OCI-LY3 (cell line): ENCODE data around the gene BEND5.

Source experiments
- EZH2phosphoT487 ChIP-seq: fragments of 200-600 bp; shearing (Covaris generic); IDR thresholded peaks from 2 replicates; pipeline ENCODE4 v1.6.1; 2018; ENCODE audit warnings: antibody characterized with exemption, mixed run types, low read depth
- TF ChIP-seq, protein P1 (sequence below): fragments of 200-600, 300-600 bp; sonication (generic); IDR thresholded peaks from 2 replicates; pipeline ENCODE4 v1.5.1; 2014; ENCODE audit warnings: antibody characterized with exemption, low read length, low read depth

- TF ChIP-seq, protein P1, sequence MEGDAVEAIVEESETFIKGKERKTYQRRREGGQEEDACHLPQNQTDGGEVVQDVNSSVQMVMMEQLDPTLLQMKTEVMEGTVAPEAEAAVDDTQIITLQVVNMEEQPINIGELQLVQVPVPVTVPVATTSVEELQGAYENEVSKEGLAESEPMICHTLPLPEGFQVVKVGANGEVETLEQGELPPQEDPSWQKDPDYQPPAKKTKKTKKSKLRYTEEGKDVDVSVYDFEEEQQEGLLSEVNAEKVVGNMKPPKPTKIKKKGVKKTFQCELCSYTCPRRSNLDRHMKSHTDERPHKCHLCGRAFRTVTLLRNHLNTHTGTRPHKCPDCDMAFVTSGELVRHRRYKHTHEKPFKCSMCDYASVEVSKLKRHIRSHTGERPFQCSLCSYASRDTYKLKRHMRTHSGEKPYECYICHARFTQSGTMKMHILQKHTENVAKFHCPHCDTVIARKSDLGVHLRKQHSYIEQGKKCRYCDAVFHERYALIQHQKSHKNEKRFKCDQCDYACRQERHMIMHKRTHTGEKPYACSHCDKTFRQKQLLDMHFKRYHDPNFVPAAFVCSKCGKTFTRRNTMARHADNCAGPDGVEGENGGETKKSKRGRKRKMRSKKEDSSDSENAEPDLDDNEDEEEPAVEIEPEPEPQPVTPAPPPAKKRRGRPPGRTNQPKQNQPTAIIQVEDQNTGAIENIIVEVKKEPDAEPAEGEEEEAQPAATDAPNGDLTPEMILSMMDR = no peak
- no peak for TF ChIP-seq EZH2phosphoT487
These were observed 35.3 kb downstream of the BEND5 start for GRCh38 chr1:48741380-48741779.
